UCSD-AML1 (cell line): Measurements from ENCODE around the gene C10orf71.

ENCODE experiments used
- DNase-seq: peaks from one replicate; lab custom pipeline; 2025; ENCODE audit not compliant: unreplicated experiment; lab: John Stamatoyannopoulos, UW

C10orf71 gene

GRCh38 chr10:49293208-49293603, 5.8 kb upstream of the C10orf71 start:
- DNase-seq, result no peak

- DNase-seq, result no peak
Measured at GRCh38 chr10:49294731-49295130, 4.2 kb upstream of the C10orf71 start.

GRCh38 chr10:49295297-49295696, 3.7 kb upstream of the C10orf71 start:
- DNase-seq, result no peak

- no peak for DNase-seq
Measured at GRCh38 chr10:49296382-49296781, 2.6 kb upstream of the C10orf71 start.

- DNase-seq, result no peak
Measured at GRCh38 chr10:49296836-49297235, 2.1 kb upstream of the C10orf71 start.

GRCh38 chr10:49297818-49298670, 926 bp upstream of the C10orf71 start:
- DNase-seq, result no peak

- no peak for DNase-seq
Measured at GRCh38 chr10:49298671-49298982, 343 bp upstream of the C10orf71 start.

- DNase-seq, result no peak
Measured at GRCh38 chr10:49299816-49300139, 808 bp downstream of the C10orf71 start.

GRCh38 chr10:49300140-49300974, 1.4 kb downstream of the C10orf71 start:
- DNase-seq, result no peak

GRCh38 chr10:49301302-49301701, 2.3 kb downstream of the C10orf71 start:
- no peak for DNase-seq

- no peak for DNase-seq
Measured at GRCh38 chr10:49302088-49302487, 3.1 kb downstream of the C10orf71 start.

GRCh38 chr10:49303711-49304110, 4.7 kb downstream of the C10orf71 start:
- DNase-seq, result no peak

GRCh38 chr10:49304137-49304536, 5.2 kb downstream of the C10orf71 start:
- no peak for DNase-seq

GRCh38 chr10:49307921-49308320, 9.0 kb downstream of the C10orf71 start:
- no peak for DNase-seq

- DNase-seq, result no peak
Measured at GRCh38 chr10:49308881-49309280, 9.9 kb downstream of the C10orf71 start.

GRCh38 chr10:49309691-49310411, 10.9 kb downstream of the C10orf71 start:
- DNase-seq, result peak; percentile 62

GRCh38 chr10:49310460-49310859, 11.5 kb downstream of the C10orf71 start:
- DNase-seq, result no peak

GRCh38 chr10:49310901-49311554, 12.1 kb downstream of the C10orf71 start:
- no peak for DNase-seq

- DNase-seq, result no peak
Measured at GRCh38 chr10:49311555-49312236, 12.7 kb downstream of the C10orf71 start.

GRCh38 chr10:49312246-49312869, 13.4 kb downstream of the C10orf71 start:
- DNase-seq, result no peak
